Measurements from ENCODE around the gene TMPRSS9. TPM values are rescaled to one million over a fixed set of nuclear protein-coding genes. Genes with fewer than 3 reads are reported as not detected.

TMPRSS9 gene
- total RNA-seq, 1 experiment from 2014 or later, result 0.57 TPM

DNA sequence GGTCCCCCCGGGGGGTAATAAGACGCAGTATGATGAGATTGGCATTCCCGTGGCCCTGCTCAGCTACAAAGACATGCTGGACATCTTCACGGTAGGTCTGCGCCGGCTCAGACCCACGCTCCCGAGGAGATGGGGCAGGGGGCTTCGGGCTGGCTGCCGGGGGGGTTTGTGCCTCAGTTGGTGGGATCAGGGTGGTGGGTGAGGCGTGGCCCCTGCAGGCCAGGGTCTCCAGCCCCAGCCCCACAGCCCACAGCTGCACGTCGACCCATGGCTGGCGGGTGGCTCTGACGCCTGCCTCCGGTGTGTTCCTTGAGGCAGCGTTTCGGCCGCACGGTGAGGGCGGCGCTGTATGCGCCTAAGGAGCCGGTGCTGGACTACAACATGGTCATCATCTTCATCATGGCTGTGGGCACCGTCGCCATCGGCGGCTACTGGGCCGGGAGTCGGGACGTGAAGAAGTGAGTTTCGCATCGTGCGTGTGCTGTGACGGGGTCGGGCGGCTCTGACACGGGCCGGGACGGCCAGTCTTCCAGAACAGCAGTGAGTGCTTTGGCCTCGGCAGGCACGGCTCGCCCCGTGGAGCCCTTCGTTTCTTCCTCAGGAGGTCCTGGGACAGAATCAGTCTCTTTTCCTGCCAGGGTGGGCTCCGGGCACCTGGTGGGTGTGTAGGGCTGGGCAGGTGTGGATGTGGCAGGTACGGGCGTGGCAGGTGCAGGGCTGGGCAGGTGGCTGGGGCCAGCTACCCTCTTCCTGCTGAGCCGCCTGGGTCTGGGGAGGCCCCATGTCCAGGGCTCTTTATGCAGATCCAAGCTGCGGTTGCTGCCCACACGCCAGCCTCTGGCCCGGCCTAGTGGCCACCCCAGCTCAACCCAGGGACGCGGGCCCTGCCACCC, 21.1 kb upstream of the TMPRSS9 start (continued):
- TF ChIP-seq, protein P1, sequence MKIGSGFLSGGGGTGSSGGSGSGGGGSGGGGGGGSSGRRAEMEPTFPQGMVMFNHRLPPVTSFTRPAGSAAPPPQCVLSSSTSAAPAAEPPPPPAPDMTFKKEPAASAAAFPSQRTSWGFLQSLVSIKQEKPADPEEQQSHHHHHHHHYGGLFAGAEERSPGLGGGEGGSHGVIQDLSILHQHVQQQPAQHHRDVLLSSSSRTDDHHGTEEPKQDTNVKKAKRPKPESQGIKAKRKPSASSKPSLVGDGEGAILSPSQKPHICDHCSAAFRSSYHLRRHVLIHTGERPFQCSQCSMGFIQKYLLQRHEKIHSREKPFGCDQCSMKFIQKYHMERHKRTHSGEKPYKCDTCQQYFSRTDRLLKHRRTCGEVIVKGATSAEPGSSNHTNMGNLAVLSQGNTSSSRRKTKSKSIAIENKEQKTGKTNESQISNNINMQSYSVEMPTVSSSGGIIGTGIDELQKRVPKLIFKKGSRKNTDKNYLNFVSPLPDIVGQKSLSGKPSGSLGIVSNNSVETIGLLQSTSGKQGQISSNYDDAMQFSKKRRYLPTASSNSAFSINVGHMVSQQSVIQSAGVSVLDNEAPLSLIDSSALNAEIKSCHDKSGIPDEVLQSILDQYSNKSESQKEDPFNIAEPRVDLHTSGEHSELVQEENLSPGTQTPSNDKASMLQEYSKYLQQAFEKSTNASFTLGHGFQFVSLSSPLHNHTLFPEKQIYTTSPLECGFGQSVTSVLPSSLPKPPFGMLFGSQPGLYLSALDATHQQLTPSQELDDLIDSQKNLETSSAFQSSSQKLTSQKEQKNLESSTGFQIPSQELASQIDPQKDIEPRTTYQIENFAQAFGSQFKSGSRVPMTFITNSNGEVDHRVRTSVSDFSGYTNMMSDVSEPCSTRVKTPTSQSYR (CRISPR knock-in tag; IDR thresholded peaks at IDR 0.05), result no peak

DNA sequence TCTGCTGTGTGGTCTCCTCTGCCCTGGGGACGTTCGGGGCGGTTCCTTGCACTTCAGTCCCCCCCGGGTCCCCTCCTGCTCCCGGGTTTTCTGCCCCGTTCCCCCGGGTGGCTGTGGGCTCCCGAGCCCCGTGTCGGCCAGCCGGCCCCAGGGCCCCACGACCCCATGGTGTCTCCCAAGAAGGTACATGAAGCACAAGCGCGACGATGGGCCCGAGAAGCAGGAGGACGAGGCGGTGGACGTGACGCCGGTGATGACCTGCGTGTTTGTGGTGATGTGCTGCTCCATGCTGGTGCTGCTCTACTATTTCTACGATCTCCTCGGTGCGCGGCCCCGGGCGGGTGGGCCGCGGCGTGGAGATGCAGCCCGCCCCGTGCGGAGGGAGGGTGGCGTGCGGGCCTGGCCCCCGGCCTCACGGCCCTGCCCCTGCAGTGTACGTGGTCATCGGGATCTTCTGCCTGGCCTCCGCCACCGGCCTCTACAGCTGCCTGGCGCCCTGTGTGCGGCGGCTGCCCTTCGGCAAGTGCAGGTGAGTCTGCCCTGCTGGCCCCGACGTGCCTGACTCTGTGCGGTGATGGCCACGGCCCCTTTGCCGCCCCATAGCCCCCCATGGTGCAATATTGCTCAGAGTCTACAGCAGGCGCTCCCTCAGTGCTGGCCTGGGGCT, 20.3 kb upstream of the TMPRSS9 start:
- ATAC-seq, result no peak
- CTCF ChIA-PET, result no interaction called here

More for the DNA sequence above, 20.3 kb upstream of the TMPRSS9 start:
- Mint-ChIP-seq H3K27ac (no peak overlapping the region), H3K36me3 (peaks cover 11% of the 10 kb centered on the region), H3K27me3 (ENCODE audit: low read depth) (no peaks in the 10 kb centered on the region), H3K4me3 (no peak overlapping the region), H3K4me1 (no peaks in the 10 kb centered on the region), H3K9me3 (peaks cover 10% of the 10 kb centered on the region)
- TF ChIP-seq, protein P2, sequence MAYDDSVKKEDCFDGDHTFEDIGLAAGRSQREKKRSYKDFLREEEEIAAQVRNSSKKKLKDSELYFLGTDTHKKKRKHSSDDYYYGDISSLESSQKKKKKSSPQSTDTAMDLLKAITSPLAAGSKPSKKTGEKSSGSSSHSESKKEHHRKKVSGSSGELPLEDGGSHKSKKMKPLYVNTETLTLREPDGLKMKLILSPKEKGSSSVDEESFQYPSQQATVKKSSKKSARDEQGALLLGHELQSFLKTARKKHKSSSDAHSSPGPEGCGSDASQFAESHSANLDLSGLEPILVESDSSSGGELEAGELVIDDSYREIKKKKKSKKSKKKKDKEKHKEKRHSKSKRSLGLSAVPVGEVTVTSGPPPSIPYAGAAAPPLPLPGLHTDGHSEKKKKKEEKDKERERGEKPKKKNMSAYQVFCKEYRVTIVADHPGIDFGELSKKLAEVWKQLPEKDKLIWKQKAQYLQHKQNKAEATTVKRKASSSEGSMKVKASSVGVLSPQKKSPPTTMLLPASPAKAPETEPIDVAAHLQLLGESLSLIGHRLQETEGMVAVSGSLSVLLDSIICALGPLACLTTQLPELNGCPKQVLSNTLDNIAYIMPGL (CRISPR knock-in tag; IDR thresholded peaks at IDR 0.05), result no peak
- no peak for TF ChIP-seq ESRRA (CRISPR knock-in tag; IDR thresholded peaks at IDR 0.05; ENCODE audit: borderline replicate concordance)
- no peak for TF ChIP-seq GABPB1 (CRISPR knock-in tag; IDR thresholded peaks at IDR 0.05)
- TF ChIP-seq, protein P3, sequence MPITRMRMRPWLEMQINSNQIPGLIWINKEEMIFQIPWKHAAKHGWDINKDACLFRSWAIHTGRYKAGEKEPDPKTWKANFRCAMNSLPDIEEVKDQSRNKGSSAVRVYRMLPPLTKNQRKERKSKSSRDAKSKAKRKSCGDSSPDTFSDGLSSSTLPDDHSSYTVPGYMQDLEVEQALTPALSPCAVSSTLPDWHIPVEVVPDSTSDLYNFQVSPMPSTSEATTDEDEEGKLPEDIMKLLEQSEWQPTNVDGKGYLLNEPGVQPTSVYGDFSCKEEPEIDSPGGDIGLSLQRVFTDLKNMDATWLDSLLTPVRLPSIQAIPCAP (CRISPR knock-in tag; IDR thresholded peaks at IDR 0.05), result no peak
- TF ChIP-seq FOXJ3 (CRISPR knock-in tag; IDR thresholded peaks at IDR 0.05; ENCODE audit: borderline replicate concordance), result no peak
- no peak for TF ChIP-seq ATF1 (CRISPR knock-in tag; IDR thresholded peaks at IDR 0.05)
- no peak for TF ChIP-seq ETV6 (CRISPR knock-in tag; IDR thresholded peaks at IDR 0.05)
- no peak for TF ChIP-seq NR1H2 (CRISPR knock-in tag; IDR thresholded peaks at IDR 0.05)
- TF ChIP-seq, protein P4, sequence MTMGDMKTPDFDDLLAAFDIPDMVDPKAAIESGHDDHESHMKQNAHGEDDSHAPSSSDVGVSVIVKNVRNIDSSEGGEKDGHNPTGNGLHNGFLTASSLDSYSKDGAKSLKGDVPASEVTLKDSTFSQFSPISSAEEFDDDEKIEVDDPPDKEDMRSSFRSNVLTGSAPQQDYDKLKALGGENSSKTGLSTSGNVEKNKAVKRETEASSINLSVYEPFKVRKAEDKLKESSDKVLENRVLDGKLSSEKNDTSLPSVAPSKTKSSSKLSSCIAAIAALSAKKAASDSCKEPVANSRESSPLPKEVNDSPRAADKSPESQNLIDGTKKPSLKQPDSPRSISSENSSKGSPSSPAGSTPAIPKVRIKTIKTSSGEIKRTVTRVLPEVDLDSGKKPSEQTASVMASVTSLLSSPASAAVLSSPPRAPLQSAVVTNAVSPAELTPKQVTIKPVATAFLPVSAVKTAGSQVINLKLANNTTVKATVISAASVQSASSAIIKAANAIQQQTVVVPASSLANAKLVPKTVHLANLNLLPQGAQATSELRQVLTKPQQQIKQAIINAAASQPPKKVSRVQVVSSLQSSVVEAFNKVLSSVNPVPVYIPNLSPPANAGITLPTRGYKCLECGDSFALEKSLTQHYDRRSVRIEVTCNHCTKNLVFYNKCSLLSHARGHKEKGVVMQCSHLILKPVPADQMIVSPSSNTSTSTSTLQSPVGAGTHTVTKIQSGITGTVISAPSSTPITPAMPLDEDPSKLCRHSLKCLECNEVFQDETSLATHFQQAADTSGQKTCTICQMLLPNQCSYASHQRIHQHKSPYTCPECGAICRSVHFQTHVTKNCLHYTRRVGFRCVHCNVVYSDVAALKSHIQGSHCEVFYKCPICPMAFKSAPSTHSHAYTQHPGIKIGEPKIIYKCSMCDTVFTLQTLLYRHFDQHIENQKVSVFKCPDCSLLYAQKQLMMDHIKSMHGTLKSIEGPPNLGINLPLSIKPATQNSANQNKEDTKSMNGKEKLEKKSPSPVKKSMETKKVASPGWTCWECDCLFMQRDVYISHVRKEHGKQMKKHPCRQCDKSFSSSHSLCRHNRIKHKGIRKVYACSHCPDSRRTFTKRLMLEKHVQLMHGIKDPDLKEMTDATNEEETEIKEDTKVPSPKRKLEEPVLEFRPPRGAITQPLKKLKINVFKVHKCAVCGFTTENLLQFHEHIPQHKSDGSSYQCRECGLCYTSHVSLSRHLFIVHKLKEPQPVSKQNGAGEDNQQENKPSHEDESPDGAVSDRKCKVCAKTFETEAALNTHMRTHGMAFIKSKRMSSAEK (CRISPR knock-in tag; IDR thresholded peaks at IDR 0.05; ENCODE audit: borderline replicate concordance), result no peak
- TF ChIP-seq, protein P5, sequence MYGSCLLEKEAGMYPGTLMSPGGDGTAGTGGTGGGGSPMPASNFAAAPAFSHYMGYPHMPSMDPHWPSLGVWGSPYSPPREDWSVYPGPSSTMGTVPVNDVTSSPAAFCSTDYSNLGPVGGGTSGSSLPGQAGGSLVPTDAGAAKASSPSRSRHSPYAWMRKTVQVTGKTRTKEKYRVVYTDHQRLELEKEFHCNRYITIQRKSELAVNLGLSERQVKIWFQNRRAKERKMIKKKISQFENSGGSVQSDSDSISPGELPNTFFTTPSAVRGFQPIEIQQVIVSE (CRISPR knock-in tag; IDR thresholded peaks at IDR 0.05; ENCODE audit: borderline replicate concordance), result no peak
- TF ChIP-seq, protein P6, sequence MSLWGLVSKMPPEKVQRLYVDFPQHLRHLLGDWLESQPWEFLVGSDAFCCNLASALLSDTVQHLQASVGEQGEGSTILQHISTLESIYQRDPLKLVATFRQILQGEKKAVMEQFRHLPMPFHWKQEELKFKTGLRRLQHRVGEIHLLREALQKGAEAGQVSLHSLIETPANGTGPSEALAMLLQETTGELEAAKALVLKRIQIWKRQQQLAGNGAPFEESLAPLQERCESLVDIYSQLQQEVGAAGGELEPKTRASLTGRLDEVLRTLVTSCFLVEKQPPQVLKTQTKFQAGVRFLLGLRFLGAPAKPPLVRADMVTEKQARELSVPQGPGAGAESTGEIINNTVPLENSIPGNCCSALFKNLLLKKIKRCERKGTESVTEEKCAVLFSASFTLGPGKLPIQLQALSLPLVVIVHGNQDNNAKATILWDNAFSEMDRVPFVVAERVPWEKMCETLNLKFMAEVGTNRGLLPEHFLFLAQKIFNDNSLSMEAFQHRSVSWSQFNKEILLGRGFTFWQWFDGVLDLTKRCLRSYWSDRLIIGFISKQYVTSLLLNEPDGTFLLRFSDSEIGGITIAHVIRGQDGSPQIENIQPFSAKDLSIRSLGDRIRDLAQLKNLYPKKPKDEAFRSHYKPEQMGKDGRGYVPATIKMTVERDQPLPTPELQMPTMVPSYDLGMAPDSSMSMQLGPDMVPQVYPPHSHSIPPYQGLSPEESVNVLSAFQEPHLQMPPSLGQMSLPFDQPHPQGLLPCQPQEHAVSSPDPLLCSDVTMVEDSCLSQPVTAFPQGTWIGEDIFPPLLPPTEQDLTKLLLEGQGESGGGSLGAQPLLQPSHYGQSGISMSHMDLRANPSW (CRISPR knock-in tag; conservative IDR thresholded peaks at IDR 0.05; ENCODE audit: low read depth), result no peak
- no peak for TF ChIP-seq SP1 (CRISPR knock-in tag; conservative IDR thresholded peaks at IDR 0.05)
- TF ChIP-seq, protein P7, sequence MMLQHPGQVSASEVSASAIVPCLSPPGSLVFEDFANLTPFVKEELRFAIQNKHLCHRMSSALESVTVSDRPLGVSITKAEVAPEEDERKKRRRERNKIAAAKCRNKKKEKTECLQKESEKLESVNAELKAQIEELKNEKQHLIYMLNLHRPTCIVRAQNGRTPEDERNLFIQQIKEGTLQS (CRISPR knock-in tag; conservative IDR thresholded peaks at IDR 0.05), result no peak
- DNase-seq (ENCODE audit: low spot score), result no peak
- POLR2A ChIA-PET, result no interaction called here

Measured in WTC11 (cell line).